Measurements from ENCODE around the gene BTN2A1. TPM values are rescaled to one million over a fixed set of nuclear protein-coding genes. Genes with fewer than 3 reads are reported as not detected.

BTN2A1 gene
- total and polyA plus RNA-seq, 10 of the 15 experiments (the other 5 are each of a cell fraction or from before 2014, with no cell fraction given): 8.2 to 28.0 (median 15.8) TPM

GRCh38 chr6:26432627-26433201 lies 25.0 kb upstream of the BTN2A1 start:
- H3K36me3 ChIP-seq (ENCODE audit: control insufficient read depth in 2 of 2, insufficient read depth in 2 of 2, low read length in 1 of 2): no peaks in the 10 kb centered on the region; a peak in 2 of 4 replicates
- no peak overlapping the region for H3K4me2 ChIP-seq (ENCODE audit: control insufficient read depth, insufficient read depth)
- H3K4me3 ChIP-seq: no peak overlapping the region
- POLR2A ChIA-PET: no interaction called here
- H3K27ac ChIP-seq (ENCODE audit: control insufficient read depth, insufficient read depth): no peak overlapping the region
- DNase-seq (ENCODE audit: low read depth, low spot score) (no peak), ATAC-seq (no peak), FAIRE-seq (no peak)
- H4K20me1 ChIP-seq (ENCODE audit: control insufficient read depth, insufficient read depth): no peaks in the 10 kb centered on the region
- no peak overlapping the region for H3K9ac ChIP-seq (ENCODE audit: control insufficient read depth, insufficient read depth, low read length)
- H3K27me3 ChIP-seq (replicated peaks in 1 of 2; ENCODE audit: control insufficient read depth in 2 of 2, insufficient read depth in 2 of 2, low read length in 1 of 2): no peaks in the 10 kb centered on the region
- BruUV-seq (replicated peaks): no TSS peak
- in situ Hi-C loops (cut with MboI) (no loop called here), intact Hi-C loops (cut with micrococcal nuclease; ENCODE audit: unreplicated experiment) (no loop called here)
- CTCF ChIA-PET: interaction anchor here (1.4 kb wide), 1 partner anchor 13 kb away, joined by 3 read pairs; no protein-coding TSS in a partner anchor
- WGBS (ENCODE audit: insufficient coverage, insufficient replicate concordance, low lambda C conversion rate, missing lambda C conversion rate): 95% methylated on average over 5 of the region's 5 CpGs
- SMC1A ChIA-PET (ENCODE audit: uncharacterized antibody, unreplicated experiment): no interaction called here
- peaks cover 1% of the 10 kb centered on the region; the same call in 2 of the 3 replicates for H3K9me3 ChIP-seq (replicated peaks; ENCODE audit: control insufficient read depth, insufficient read depth, low read length)
- no peaks in the 10 kb centered on the region for H3K79me2 ChIP-seq (ENCODE audit: control insufficient read depth, insufficient read depth, low read length)
- RAD21 ChIA-PET (ENCODE audit: unreplicated experiment): no interaction called here
- H3K4me1 ChIP-seq (ENCODE audit: control insufficient read depth, insufficient read depth, low read length): no peaks in the 10 kb centered on the region
- H2AFZ ChIP-seq (ENCODE audit: control insufficient read depth, low read depth, low read length): no peak overlapping the region
- TF ChIP-seq CREM (IDR thresholded peaks at IDR 0.05; ENCODE audit: low read depth) (no peak), PML (IDR thresholded peaks at IDR 0.05; ENCODE audit: low read length) (no peak), CEBPB (IDR thresholded peaks at IDR 0.05; ENCODE audit: borderline replicate concordance in 1 of 2, low read depth in 2 of 2, low read length in 2 of 2) (no peak), ATF7 (IDR thresholded peaks at IDR 0.05; ENCODE audit: low read depth) (no peak), USF2 (IDR thresholded peaks at IDR 0.05; ENCODE audit: borderline replicate concordance, low read depth, low read length) (no peak), SIX5 (IDR thresholded peaks at IDR 0.05; ENCODE audit: low read depth, low read length, severe bottlenecking) (no peak), BCLAF1 (IDR thresholded peaks at IDR 0.05) (no peak), HDGF (IDR thresholded peaks at IDR 0.05) (no peak), CBFB (IDR thresholded peaks at IDR 0.05; ENCODE audit: low read depth) (no peak), E2F4 (IDR thresholded peaks at IDR 0.05; ENCODE audit: low read depth, low read length) (no peak), REST (IDR thresholded peaks at IDR 0.05; ENCODE audit: low read depth, low read length) (no peak)

Data from GM12878 (cell line).